ENCODE measurements around the gene AJM1. TPM values are rescaled to one million over a fixed set of nuclear protein-coding genes. Genes with fewer than 3 reads are reported as not detected.

Gene AJM1
- total RNA-seq, 1 experiment from 2014 or later: 7.1 TPM

DNA sequence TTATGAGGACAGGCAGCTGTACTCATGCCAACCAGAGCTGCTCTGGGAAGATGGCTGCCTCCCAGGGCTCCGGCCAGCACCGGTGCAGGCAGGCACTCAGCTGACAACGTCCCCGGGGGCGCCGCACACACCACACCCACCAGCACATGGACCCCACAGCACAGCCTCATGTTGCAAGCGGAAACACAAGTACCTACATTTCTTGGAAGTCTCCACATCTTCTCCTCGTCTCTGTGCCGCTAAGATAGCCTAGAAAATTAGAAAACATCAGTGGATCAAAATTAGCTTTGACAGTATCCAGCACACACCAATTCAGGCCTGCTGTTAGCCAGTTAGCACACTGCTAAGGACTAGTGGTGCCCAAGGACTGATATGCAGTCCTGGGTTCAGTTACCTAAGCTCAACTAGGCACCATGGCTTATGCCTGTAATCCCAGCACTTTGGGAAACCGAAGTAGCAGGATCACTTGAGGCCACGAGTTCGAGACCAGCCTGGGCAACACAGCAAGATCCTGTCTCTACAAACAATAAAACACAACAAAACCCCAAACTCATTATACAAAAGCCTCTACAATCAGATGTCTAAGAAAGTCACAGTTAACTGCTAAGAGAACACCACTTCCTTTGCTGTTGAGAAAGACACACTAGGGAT lies 21.5 kb downstream of the AJM1 start:
- Histone ChIP-seq H3K27me3 (ENCODE audit: insufficient read depth, low read length) (no peaks in the 10 kb centered on the region), H3K9ac (ENCODE audit: low read length) (no peak overlapping the region), H3K79me2 (ENCODE audit: insufficient read depth, low read length) (peaks cover 31% of the 10 kb centered on the region), H3K9me2 (ENCODE audit: insufficient read depth) (no peaks in the 10 kb centered on the region), H3K27ac (ENCODE audit: low read depth, low read length) (no peak overlapping the region), H3K4me2 (ENCODE audit: low read length) (no peak overlapping the region), H3K36me3 (ENCODE audit: control insufficient read depth in 1 of 2, insufficient read depth in 2 of 2, low read length in 2 of 2) (peaks cover 23 to 25% of the 10 kb centered on the region in 2 experiments; a peak in 3 of 4 replicates), H2AFZ (ENCODE audit: low read depth, low read length, poor library complexity, severe bottlenecking) (no peak overlapping the region), H3K9me3 (ENCODE audit: control insufficient read depth in 1 of 2, insufficient read depth in 1 of 2, low read depth in 1 of 2, low read length in 2 of 2) (no peaks in the 10 kb centered on the region; a peak in 1 of 4 replicates), H3K4me3 (replicated peaks in 1 of 2; ENCODE audit: low read depth in 1 of 2, low read length in 2 of 2) (no peak overlapping the region), H4K20me1 (ENCODE audit: insufficient read depth) (no peaks in the 10 kb centered on the region), H3K4me1 (ENCODE audit: control insufficient read depth in 1 of 2, insufficient read depth in 2 of 2, low read length in 2 of 2) (peaks cover 6 to 25% of the 10 kb centered on the region in 2 experiments; a peak in 3 of 4 replicates)
- ChIA-PET CTCF (no interaction called here), RAD21 (ENCODE audit: low non-redundant PET in 1 of 2, low total read pairs in 2 of 2, uncharacterized antibody in 2 of 2, unreplicated experiment in 2 of 2) (no interaction called here), POLR2A (interaction anchor here (0.9 kb wide), 1 partner anchor 11 kb away, joined by 3 read pairs; no protein-coding TSS in a partner anchor)
- DNase-seq (ENCODE audit: low read depth, low spot score) (no peak), ATAC-seq (no peak)
- no TSS peak for BruUV-seq (replicated peaks)
- TF ChIP-seq EGR1 (IDR thresholded peaks at IDR 0.05; ENCODE audit: low read depth) (no peak), FOSL1 (IDR thresholded peaks at IDR 0.05; ENCODE audit: low read depth) (no peak), EZH2 (IDR thresholded peaks at IDR 0.05) (no peak), CEBPB (IDR thresholded peaks at IDR 0.05; ENCODE audit: low read depth) (no peak), RAD21 (IDR thresholded peaks at IDR 0.05; ENCODE audit: low read depth) (no peak), YY1 (IDR thresholded peaks at IDR 0.05; ENCODE audit: extremely low read depth, insufficient replicate concordance, low read depth, low read length) (no peak), POLR2A (IDR thresholded peaks at IDR 0.05; ENCODE audit: borderline replicate concordance, extremely low read depth, insufficient read depth, insufficient read length) (no peak), ELF1 (IDR thresholded peaks at IDR 0.05; ENCODE audit: borderline replicate concordance, low read depth) (no peak), ZNF274 (IDR thresholded peaks at IDR 0.05; ENCODE audit: low read depth, low read length) (no peak)
- TF ChIP-seq, protein P1, sequence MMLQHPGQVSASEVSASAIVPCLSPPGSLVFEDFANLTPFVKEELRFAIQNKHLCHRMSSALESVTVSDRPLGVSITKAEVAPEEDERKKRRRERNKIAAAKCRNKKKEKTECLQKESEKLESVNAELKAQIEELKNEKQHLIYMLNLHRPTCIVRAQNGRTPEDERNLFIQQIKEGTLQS (IDR thresholded peaks at IDR 0.05): no peak
- TF ChIP-seq, protein P2, sequence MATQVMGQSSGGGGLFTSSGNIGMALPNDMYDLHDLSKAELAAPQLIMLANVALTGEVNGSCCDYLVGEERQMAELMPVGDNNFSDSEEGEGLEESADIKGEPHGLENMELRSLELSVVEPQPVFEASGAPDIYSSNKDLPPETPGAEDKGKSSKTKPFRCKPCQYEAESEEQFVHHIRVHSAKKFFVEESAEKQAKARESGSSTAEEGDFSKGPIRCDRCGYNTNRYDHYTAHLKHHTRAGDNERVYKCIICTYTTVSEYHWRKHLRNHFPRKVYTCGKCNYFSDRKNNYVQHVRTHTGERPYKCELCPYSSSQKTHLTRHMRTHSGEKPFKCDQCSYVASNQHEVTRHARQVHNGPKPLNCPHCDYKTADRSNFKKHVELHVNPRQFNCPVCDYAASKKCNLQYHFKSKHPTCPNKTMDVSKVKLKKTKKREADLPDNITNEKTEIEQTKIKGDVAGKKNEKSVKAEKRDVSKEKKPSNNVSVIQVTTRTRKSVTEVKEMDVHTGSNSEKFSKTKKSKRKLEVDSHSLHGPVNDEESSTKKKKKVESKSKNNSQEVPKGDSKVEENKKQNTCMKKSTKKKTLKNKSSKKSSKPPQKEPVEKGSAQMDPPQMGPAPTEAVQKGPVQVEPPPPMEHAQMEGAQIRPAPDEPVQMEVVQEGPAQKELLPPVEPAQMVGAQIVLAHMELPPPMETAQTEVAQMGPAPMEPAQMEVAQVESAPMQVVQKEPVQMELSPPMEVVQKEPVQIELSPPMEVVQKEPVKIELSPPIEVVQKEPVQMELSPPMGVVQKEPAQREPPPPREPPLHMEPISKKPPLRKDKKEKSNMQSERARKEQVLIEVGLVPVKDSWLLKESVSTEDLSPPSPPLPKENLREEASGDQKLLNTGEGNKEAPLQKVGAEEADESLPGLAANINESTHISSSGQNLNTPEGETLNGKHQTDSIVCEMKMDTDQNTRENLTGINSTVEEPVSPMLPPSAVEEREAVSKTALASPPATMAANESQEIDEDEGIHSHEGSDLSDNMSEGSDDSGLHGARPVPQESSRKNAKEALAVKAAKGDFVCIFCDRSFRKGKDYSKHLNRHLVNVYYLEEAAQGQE (IDR thresholded peaks at IDR 0.05; ENCODE audit: low read depth): no peak
- intact Hi-C loops (cut with micrococcal nuclease): no loop called here
